Lower leg skin (tissue), 3 donors: ENCODE data around the gene SUPT7L.

Source experiments
- POLR2A ChIP-seq, 2 donors: fragments of 450-650 bp; IDR thresholded peaks; one replicate each; pipeline ENCODE4 v1.6.1; 2016 to 2017; ENCODE audit warnings: antibody characterized with exemption in 2 of 2, mild to moderate bottlenecking in 1 of 2, moderate library complexity in 1 of 2
- TF ChIP-seq, protein P1 (sequence below), 3 donors: fragments of 450-650 bp; IDR thresholded peaks; one replicate each; pipeline ENCODE4 v1.5.1; 2016; ENCODE audit warnings: antibody characterized with exemption in 3 of 3, mild to moderate bottlenecking in 3 of 3, moderate library complexity in 2 of 3

DNA sequence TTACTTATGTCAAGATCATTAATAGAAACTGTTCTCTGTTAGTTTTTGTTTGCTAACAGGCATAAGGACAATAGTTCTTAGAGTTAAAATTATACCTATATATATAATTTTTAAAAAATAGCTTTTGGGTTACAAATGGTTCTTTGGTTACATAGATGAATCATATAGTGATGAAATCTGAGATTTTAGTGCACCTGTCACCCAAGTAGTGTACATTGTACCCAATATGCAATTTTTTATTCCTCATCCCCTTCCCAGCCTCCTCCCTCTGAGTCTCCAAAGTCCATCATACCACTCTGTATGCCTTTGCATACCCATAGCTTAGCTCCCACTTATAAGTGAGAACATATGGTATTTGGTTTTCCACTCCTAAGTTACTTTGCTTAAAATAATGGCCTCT, 26.6 kb upstream of the SUPT7L start:
- TF ChIP-seq, protein P1, sequence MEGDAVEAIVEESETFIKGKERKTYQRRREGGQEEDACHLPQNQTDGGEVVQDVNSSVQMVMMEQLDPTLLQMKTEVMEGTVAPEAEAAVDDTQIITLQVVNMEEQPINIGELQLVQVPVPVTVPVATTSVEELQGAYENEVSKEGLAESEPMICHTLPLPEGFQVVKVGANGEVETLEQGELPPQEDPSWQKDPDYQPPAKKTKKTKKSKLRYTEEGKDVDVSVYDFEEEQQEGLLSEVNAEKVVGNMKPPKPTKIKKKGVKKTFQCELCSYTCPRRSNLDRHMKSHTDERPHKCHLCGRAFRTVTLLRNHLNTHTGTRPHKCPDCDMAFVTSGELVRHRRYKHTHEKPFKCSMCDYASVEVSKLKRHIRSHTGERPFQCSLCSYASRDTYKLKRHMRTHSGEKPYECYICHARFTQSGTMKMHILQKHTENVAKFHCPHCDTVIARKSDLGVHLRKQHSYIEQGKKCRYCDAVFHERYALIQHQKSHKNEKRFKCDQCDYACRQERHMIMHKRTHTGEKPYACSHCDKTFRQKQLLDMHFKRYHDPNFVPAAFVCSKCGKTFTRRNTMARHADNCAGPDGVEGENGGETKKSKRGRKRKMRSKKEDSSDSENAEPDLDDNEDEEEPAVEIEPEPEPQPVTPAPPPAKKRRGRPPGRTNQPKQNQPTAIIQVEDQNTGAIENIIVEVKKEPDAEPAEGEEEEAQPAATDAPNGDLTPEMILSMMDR (IDR thresholded peaks at IDR 0.05), result no peak
- no peak for TF ChIP-seq POLR2A (IDR thresholded peaks at IDR 0.05)
